ENCODE results near the gene CCDC57.

DNA sequence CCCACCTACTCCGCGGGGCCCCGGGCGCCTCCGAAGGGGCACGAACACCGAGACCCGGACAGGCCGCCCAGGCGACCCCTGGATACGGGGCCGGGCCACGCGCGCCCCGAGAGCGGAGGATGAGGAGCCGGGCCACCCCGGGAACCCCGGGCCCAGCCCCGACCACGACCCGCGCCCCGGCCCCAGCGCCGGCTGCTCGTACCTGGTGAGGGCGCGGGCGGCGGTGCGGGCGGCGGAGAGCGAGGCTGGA lies 114.8 kb downstream of the CCDC57 start:
- TF ChIP-seq, protein P1, sequence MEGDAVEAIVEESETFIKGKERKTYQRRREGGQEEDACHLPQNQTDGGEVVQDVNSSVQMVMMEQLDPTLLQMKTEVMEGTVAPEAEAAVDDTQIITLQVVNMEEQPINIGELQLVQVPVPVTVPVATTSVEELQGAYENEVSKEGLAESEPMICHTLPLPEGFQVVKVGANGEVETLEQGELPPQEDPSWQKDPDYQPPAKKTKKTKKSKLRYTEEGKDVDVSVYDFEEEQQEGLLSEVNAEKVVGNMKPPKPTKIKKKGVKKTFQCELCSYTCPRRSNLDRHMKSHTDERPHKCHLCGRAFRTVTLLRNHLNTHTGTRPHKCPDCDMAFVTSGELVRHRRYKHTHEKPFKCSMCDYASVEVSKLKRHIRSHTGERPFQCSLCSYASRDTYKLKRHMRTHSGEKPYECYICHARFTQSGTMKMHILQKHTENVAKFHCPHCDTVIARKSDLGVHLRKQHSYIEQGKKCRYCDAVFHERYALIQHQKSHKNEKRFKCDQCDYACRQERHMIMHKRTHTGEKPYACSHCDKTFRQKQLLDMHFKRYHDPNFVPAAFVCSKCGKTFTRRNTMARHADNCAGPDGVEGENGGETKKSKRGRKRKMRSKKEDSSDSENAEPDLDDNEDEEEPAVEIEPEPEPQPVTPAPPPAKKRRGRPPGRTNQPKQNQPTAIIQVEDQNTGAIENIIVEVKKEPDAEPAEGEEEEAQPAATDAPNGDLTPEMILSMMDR (IDR thresholded peaks at IDR 0.05 in 8 of 11, conservative IDR thresholded peaks at IDR 0.05 in 3 of 11) = no peak
- TF ChIP-seq POLR2A (IDR thresholded peaks at IDR 0.05) (no peak), POLR2AphosphoS5 (IDR thresholded peaks at IDR 0.05) (no peak)
